Liver (tissue), 9 donors: ENCODE data around the gene TXNRD2. TPM values are rescaled to one million over a fixed set of nuclear protein-coding genes. Genes with fewer than 3 reads are reported as not detected.

Experiments used
- DNase-seq: peaks from one replicate; pipeline ENCODE4 v3.0.0-alpha.2; 2017; ENCODE audit warnings: low spot score
- H3K27ac ChIP-seq, 2 donors: one replicate each; pipeline ENCODE4 v1.7.0; 2013; ENCODE audit warnings: inconsistent platforms in 2 of 2, low read length in 2 of 2, control low read depth in 1 of 2, low read depth in 1 of 2, mild to moderate bottlenecking in 1 of 2
- H3K27me3 ChIP-seq, 4 donors: one replicate each; pipeline versions ENCODE4 v1.6.1 to v1.7.0; 2013; ENCODE audit warnings: low read length in 3 of 4, inconsistent platforms in 1 of 4, mild to moderate bottlenecking in 1 of 4, moderate library complexity in 1 of 4; ENCODE audit not compliant: control insufficient read depth in 4 of 4, insufficient read depth in 4 of 4
- H3K36me3 ChIP-seq, 4 donors: one replicate each; pipeline versions ENCODE4 v1.6.1 to v1.7.0; 2013; ENCODE audit warnings: low read length in 3 of 4, mild to moderate bottlenecking in 3 of 4, low read depth in 1 of 4, moderate library complexity in 1 of 4; ENCODE audit not compliant: control insufficient read depth in 4 of 4, insufficient read depth in 3 of 4
- H3K4me1 ChIP-seq, 4 donors: one replicate each; pipeline versions ENCODE4 v1.6.1 to v1.7.0; 2013; ENCODE audit warnings: low read length in 3 of 4, mild to moderate bottlenecking in 3 of 4, moderate library complexity in 1 of 4; ENCODE audit not compliant: control insufficient read depth in 4 of 4, insufficient read depth in 4 of 4
- H3K4me3 ChIP-seq, 3 donors: one replicate each; pipeline versions ENCODE4 v1.6.1 to v1.7.0; 2013; ENCODE audit warnings: low read length in 3 of 3, control low read depth in 1 of 3, low read depth in 1 of 3, mild to moderate bottlenecking in 1 of 3
- H3K9ac ChIP-seq, 2 donors: one replicate each; pipeline ENCODE4 v1.7.0; 2013; ENCODE audit warnings: low read length in 2 of 2, mild to moderate bottlenecking in 2 of 2, moderate library complexity in 2 of 2, control low read depth in 1 of 2, low read depth in 1 of 2
- H3K9me3 ChIP-seq, 4 donors: one replicate each; pipeline versions ENCODE4 v1.6.1 to v1.7.0; 2013; ENCODE audit warnings: low read length in 3 of 4; ENCODE audit not compliant: control insufficient read depth in 4 of 4
- CTCF ChIP-seq: fragments of 150-350 bp; IDR thresholded peaks from 2 replicates; pipeline ENCODE4 v1.5.1; 2017; ENCODE audit warnings: improper control_type of control experiment, low read depth, low read length; ENCODE audit not compliant: missing input control
- EGR1 ChIP-seq, 2 donors: IDR thresholded peaks; 2 replicates each; pipeline ENCODE4 v1.6.1; 2016 to 2018; ENCODE audit warnings: antibody characterized with exemption in 2 of 2, low read depth in 2 of 2
- FOXA1 ChIP-seq: IDR thresholded peaks from 2 replicates; pipeline ENCODE4 v1.6.1; 2016; ENCODE audit warnings: antibody characterized with exemption
- HNF4A ChIP-seq, 2 donors: conservative IDR thresholded peaks; 2 replicates each; pipeline ENCODE4 v1.6.1; 2016; ENCODE audit warnings: antibody characterized with exemption in 2 of 2, mild to moderate bottlenecking in 2 of 2
- HNF4G ChIP-seq: IDR thresholded peaks from 2 replicates; pipeline ENCODE4 v1.6.1; 2016; ENCODE audit warnings: antibody characterized with exemption
- JUND ChIP-seq, 2 donors: IDR thresholded peaks; 2 replicates each; pipeline ENCODE4 v1.6.1; 2016; ENCODE audit warnings: antibody characterized with exemption in 2 of 2
- MAX ChIP-seq: IDR thresholded peaks from 2 replicates; pipeline ENCODE4 v1.6.1; 2016; ENCODE audit warnings: antibody characterized with exemption
- RAD21 ChIP-seq, 2 donors: IDR thresholded peaks; 2 replicates each; pipeline ENCODE4 v1.6.1; 2016; ENCODE audit warnings: antibody characterized with exemption in 2 of 2, mild to moderate bottlenecking in 2 of 2
- REST ChIP-seq: IDR thresholded peaks from 2 replicates; pipeline ENCODE4 v1.6.1; 2016; ENCODE audit warnings: antibody characterized with exemption, mild to moderate bottlenecking
- SP1 ChIP-seq: IDR thresholded peaks from 2 replicates; pipeline ENCODE4 v1.6.1; 2018; ENCODE audit warnings: antibody characterized with exemption, mild to moderate bottlenecking
- WGBS: extraction: QIAGEN DNeasy Blood & Tissue Kit; methylation state at CpG from one replicate; pipeline ENCODE4 v1.1.7; 2013; 5-methylcytosine and 5-hydroxymethylcytosine counted together
- polyA plus RNA-seq, 2 donors: library from polyadenylated mRNA; stranded (reverse) in 1 of 2; unstranded in 1 of 2; fragments of 200-250 nt in 1 of 2; fragments of >200 nt in 1 of 2; fragmentation: Nextera tagmentation in 1 of 2; extraction: Ambion mirVana in 1 of 2; gene quantifications; one replicate each; pipeline versions ENCODE4 v1.2.1 to v1.2.3, GENCODE V29; 2013 to 2015
- total RNA-seq, 2 donors: library from RNA; depleted of rRNA; stranded (reverse); fragments of >200 nt; gene quantifications; one replicate each; pipeline ENCODE4 v1.2.3, GENCODE V29; 2014
- donor health status: healthy.
- donor health status: healthy.
- donor health status: healthy.
- donor health status: healthy.
- donor health status: healthy.

Gene TXNRD2
- total and polyA plus RNA-seq, 4 donors: 22.2 to 41.3 (median 33.6) TPM

DNA sequence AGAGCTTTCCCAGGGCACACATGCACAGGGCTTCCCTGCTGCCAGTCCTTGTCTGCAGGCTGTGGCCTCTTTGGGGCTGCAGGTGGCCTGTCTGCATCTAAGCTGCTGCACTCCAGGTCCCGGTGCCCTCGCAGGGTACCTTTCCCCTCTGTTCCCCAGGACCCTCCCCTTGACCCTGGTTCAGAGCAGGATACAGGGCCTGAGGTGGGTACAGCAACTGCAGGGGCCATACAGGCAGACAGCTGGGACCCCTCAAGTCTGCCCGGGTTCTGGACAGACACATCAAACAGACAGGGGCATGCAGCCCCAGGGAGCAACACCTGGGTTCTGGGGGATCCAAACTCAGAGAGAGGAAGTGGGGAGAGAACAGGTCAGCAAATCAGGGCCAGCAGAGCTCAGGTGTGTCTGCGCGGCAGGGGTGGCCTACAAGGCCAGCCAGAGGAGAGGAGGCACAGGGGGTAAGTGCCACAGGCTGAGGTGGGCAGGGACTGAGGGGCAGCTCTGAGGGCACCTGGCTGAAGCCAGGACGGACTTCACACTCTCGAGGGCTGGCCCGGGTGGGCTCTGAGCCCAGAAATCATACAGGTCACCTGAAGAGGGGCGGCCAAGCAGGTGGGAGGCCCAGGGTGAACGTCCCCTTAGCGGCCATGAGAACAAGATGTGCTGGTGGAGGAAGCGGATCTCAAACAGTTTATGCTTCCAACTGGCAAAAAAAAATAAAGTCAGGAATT is 29.9 kb downstream of the TXNRD2 start:
- WGBS: 81% methylated on average over 12 of the region's 12 CpGs
- Histone ChIP-seq H3K4me1 (no peaks in the 10 kb centered on the region), H3K9ac (no peak overlapping the region), H3K36me3 (peaks cover 12 to 57% (median 34%) of the 10 kb centered on the region in 4 donors), H3K9me3 (no peaks in the 10 kb centered on the region), H3K27me3 (no peaks in the 10 kb centered on the region), H3K27ac (no peak overlapping the region), H3K4me3 (no peak overlapping the region)
- TF ChIP-seq JUND (IDR thresholded peaks at IDR 0.05) (no peak), MAX (no peak), CTCF (no peak), EGR1 (IDR thresholded peaks at IDR 0.05; ENCODE audit: low read depth in 2 of 2) (no peak), REST (no peak), HNF4G (no peak), HNF4A (conservative IDR thresholded peaks at IDR 0.05) (no peak)
- DNase-seq: no peak

DNA sequence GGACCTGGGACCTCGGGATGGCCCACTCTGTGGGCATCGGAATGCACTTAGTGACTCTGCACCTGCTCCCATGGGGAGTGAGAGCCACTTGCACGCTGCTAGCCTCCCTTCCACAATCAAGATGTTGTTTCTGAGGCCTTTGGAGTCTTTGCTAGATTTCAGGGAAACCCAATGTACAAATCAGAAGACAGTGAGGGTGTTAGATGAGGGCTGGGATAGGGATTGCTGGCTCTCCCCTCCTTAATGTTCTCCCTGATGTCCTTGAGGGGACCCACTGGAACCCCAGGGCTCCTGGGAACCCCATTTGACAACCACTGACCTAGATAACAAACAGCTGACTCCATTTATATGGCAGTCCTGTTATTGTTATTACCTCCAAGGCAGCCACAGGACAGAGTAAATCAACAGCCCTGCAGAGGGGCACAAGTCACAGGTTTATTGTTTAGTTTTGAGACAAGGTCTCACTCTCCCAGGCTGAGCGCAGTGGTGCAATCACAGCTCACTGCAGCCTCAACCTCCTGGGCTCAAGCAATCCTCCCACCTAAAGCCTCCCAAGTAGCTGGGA is 31.4 kb downstream of the TXNRD2 start:
- H3K4me3 ChIP-seq: no peak overlapping the region
- peaks cover 10 to 53% (median 28%) of the 10 kb centered on the region in 4 donors for H3K36me3 ChIP-seq
- TF ChIP-seq FOXA1 (no peak), SP1 (no peak), RAD21 (IDR thresholded peaks at IDR 0.05) (no peak)
- no peaks in the 10 kb centered on the region for H3K9me3 ChIP-seq
- H3K27me3 ChIP-seq: no peaks in the 10 kb centered on the region
- H3K9ac ChIP-seq: no peak overlapping the region
- DNase-seq: no peak
- H3K4me1 ChIP-seq: no peaks in the 10 kb centered on the region
- 42% methylated on average over 4 of the region's 4 CpGs for WGBS
- H3K27ac ChIP-seq: no peak overlapping the region
